IPS-18c (cell line): Measurements from ENCODE around the gene BTG1.
"Not testable (repeated sequence)": the region's sequence is repeated elsewhere in the genome, so short reads cannot be mapped to it uniquely, and the experiment has no call there.

ENCODE experiments used
- H3K4me3 ChIP-seq: 2 replicates; pipeline ENCODE4 v1.7.0; 2013; ENCODE audit warnings: low read depth, mild to moderate bottlenecking, low read length, moderate library complexity; ENCODE audit not compliant: insufficient read depth
- H3K9me3 ChIP-seq: one replicate; pipeline ENCODE4 v1.6.1; 2013; ENCODE audit warnings: mild to moderate bottlenecking, low read length, moderate library complexity; ENCODE audit not compliant: control insufficient read depth, insufficient read depth

Gene BTG1

GRCh38 chr12:92118826-92119536 is 26.7 kb downstream of the BTG1 start:
- peaks cover 3% of the 10 kb centered on the region for H3K9me3 ChIP-seq
- no peak overlapping the region for H3K4me3 ChIP-seq

- no peaks in the 10 kb centered on the region for H3K9me3 ChIP-seq
- H3K4me3 ChIP-seq, result no peak overlapping the region
Observed at GRCh38 chr12:92114834-92115233, 30.8 kb downstream of the BTG1 start.

GRCh38 chr12:92111256-92111655 is 34.4 kb downstream of the BTG1 start:
- Histone ChIP-seq H3K9me3 (no peaks in the 10 kb centered on the region), H3K4me3 (no peak overlapping the region)

GRCh38 chr12:92110083-92110640 is 35.5 kb downstream of the BTG1 start:
- Histone ChIP-seq H3K9me3 (no peaks in the 10 kb centered on the region), H3K4me3 (no peak overlapping the region)

- Histone ChIP-seq H3K9me3 (no peaks in the 10 kb centered on the region), H3K4me3 (no peak overlapping the region)
Observed at GRCh38 chr12:92109613-92110012, 36.0 kb downstream of the BTG1 start.

GRCh38 chr12:92108651-92109050 is 37.0 kb downstream of the BTG1 start:
- H3K9me3 ChIP-seq, result no peaks in the 10 kb centered on the region
- no peak overlapping the region for H3K4me3 ChIP-seq

GRCh38 chr12:92107621-92108131 is 38.0 kb downstream of the BTG1 start:
- Histone ChIP-seq H3K4me3 (no peak overlapping the region), H3K9me3 (no peaks in the 10 kb centered on the region)

GRCh38 chr12:92107094-92107493 is 38.6 kb downstream of the BTG1 start:
- H3K4me3 ChIP-seq, result no peak overlapping the region
- H3K9me3 ChIP-seq, result no peaks in the 10 kb centered on the region

- Histone ChIP-seq H3K4me3 (no peak overlapping the region), H3K9me3 (no peaks in the 10 kb centered on the region)
Observed at GRCh38 chr12:92105676-92106075, 40.0 kb downstream of the BTG1 start.

GRCh38 chr12:92105110-92105509 is 40.5 kb downstream of the BTG1 start:
- H3K9me3 ChIP-seq, result no peaks in the 10 kb centered on the region
- no peak overlapping the region for H3K4me3 ChIP-seq

- Histone ChIP-seq H3K9me3 (no peaks in the 10 kb centered on the region), H3K4me3 (no peak overlapping the region)
Observed at GRCh38 chr12:92102606-92103005, 43.0 kb downstream of the BTG1 start.

- H3K9me3 ChIP-seq, result no peaks in the 10 kb centered on the region
- H3K4me3 ChIP-seq, result no peak overlapping the region
Observed at GRCh38 chr12:92098594-92099380, 46.9 kb downstream of the BTG1 start.

GRCh38 chr12:92096346-92097136 is 49.1 kb downstream of the BTG1 start:
- Histone ChIP-seq H3K9me3 (no peaks in the 10 kb centered on the region), H3K4me3 (no peak overlapping the region)

- H3K9me3 ChIP-seq, result no peaks in the 10 kb centered on the region
Observed at GRCh38 chr12:92094751-92095161, 50.9 kb downstream of the BTG1 start.

GRCh38 chr12:92094301-92094700 is 51.3 kb downstream of the BTG1 start:
- H3K9me3 ChIP-seq, H3K4me3 ChIP-seq: not testable (repeated sequence)

More at GRCh38 chr12:92094751-92095161, 50.9 kb downstream of the BTG1 start:
- H3K4me3 ChIP-seq, result no peak overlapping the region
